HuH-7 (cell line): Measurements from ENCODE around the gene ADGRL3.
"Not testable (repeated sequence)": the region's sequence is repeated elsewhere in the genome, so short reads cannot be mapped to it uniquely, and the experiment has no call there.

Source experiments
- DNase-seq: peaks from one replicate; pipeline ENCODE4 v3.0.0; 2011; ENCODE audit warnings: low spot score

The ADGRL3 gene

DNA sequence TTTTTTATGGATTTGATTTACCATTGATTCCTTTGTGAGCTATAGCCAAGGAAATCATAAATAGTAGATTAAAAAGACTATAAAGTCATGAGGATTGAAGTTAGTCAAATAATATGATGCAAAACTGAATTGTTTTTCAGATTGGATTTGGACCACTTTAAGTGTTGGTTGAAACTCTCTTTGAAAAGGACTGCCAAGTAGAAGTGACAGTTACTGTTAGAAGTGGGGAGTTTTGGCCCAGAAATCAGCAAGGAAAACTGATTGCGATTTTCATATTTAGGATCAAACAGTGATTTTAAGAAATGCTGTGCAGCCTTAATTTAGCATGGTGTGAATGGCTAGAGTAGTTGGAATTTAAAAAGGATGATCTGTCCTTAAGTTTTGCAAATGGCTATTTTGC lies 4.9 kb downstream of the ADGRL3 start:
- no peak for DNase-seq

DNA sequence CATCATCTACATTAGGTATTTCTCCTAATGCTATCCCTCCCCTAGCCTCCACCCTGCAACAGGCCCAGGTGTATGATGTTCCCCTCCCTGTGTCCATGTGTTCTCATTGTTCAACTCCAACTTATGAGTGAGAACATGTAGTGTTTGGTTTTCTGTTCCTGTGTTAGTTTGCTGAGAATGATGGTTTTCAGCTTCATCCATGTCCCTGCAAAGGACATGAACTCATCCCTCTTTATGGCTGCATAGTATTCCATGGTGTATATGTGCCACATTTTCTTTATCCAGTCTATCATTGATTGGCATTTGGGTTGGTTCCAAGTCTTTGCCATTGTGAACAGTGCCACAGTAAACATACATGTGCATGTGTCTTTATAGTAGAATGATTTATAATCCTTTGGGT lies 7.0 kb downstream of the ADGRL3 start:
- not testable (repeated sequence) for DNase-seq

DNA sequence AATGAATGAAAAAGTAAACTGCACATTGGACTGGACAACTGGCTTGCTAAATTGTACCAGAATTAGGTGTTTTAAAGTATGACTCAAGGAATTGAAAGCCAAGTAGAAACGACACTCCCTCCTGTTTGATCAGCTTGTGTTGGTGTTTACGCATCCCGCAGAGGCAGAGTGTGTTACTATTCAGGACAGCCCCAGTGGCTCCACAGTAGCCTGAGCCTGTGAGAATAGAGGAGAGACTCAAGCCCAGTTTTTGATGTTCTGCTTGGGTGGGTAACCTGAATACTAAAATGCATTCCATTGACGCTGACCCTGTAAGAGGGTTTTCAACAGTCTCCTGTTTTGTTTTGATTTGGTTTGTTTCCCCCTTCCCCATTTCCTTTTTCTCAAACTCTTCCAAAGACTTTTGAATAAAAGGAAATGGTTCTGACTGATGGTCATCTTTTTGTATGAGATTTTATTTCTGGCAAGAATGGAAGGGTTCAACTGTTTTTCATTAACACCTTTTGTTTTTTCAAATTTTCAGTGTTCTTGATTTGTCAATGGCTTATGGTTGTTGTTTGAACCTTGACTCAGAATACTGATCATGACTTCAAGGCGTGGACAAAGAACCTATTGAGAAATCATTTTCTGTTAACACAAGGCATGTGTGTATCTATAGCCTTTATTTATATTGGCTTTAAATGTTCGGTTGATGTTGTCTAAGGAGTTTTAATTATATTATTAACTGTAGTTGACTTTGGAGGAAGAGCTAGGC lies 10.2 kb downstream of the ADGRL3 start:
- DNase-seq, result no peak

DNA sequence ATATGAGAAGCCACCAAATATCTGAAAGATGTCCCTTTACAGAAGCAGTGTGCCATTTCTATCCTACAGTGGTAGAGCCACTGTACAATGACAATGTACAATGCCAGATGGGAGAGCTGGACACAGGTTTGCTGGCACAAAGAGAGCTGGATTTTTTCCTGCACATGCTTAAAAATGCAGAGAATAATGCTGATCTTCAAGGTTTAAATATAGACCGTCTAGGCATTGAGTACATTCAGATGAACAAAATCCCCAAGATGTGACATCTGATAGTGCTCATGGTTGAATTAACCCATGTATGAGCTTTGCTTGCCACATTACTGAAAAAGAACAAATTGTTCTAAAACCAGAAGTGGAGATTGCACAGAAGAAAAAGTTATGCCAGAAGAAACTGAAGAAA lies 11.7 kb downstream of the ADGRL3 start:
- DNase-seq, result no peak

DNA sequence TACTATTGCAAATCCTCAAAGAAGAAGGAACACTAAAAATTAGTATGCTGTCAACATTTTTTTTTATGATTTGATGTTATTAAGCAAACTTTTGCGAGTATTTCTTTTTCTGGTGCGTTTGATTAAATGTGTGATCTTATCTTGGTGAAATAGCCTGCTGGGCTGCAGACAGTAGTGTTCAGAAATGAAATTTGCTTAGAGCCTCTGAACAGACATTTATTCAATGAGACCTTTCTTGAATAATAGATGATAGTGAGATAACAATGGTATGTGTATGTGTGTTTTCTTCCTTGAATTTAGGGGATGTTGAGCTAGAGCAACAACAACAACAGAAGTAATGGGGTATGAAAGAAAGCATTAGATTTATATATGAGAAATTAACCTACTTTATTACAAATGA lies 12.7 kb downstream of the ADGRL3 start:
- no peak for DNase-seq

DNA sequence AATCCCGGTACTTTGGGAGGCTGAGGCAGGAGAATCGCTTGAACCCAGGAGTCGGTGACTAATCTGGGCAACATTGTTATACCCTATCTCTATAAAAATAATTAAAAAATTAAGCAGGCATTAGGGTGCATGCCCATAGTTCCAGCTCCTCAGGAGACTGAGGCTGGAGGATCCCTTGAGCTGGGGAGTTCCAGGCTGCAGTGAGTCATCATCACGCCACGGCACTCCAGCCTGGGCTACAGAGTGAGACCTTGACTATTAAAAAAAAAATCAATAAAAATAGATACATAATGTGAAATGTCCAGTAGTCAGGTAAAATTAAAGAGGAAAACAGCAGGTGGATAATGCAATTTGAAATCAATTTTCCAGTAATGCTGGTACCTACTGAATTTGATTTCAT lies 14.6 kb downstream of the ADGRL3 start:
- no peak for DNase-seq

DNA sequence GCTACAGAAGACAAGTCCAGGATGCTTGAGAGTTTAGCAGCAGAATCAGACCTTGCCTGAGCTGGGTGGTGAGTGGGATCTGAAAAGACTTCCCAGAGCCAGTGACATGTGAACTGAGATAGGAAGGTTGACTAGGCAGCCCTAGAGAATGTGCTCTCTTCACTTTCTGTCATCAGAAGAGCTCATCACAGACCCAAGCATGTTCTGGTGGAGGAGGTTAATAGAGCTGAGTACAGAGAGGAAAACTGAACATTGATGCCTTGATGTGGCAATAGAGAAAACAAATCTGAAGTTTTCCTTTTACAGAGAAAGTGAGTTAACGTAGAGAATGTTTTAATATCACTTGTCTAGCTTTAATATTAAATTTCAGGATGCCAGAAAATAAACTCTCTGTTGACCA lies 17.1 kb downstream of the ADGRL3 start:
- no peak for DNase-seq

DNA sequence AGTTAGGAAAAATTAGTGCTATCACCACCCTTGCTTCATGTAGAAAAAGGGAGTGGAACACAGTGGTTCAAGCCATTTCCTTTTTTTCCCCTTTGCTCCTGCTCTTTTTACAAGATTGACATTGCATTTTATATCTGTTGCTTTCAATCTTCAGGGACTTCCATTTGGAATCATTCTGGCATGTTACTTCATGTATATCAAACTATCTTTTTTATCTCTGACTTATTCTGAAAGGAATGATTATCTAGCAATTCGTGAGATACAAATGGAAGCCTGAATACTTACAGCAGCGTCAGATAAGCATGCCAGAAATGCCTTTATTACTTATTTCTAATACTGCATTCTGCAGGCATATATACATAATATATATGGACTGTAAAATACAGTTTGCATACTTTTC lies 20.4 kb downstream of the ADGRL3 start:
- DNase-seq, result no peak

DNA sequence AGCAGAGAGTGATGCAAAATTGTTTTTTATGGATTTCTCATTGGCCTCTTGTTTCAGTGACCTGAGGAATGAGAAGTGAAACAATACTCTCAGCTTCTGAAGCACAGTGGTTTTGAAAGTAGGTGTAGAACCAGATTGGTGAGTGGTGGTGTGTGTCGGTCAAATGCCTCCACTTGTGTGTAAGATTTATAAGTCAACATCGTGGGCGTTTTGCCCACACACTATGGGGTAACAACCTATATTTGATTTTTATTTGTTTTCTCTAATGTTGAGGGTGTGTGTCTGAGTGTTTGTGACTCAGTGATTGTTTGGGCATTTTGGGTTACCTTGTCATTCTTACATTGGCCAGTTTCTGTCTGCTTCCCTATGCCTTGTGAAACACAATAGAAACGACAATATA lies 23.3 kb downstream of the ADGRL3 start:
- DNase-seq, result no peak

DNA sequence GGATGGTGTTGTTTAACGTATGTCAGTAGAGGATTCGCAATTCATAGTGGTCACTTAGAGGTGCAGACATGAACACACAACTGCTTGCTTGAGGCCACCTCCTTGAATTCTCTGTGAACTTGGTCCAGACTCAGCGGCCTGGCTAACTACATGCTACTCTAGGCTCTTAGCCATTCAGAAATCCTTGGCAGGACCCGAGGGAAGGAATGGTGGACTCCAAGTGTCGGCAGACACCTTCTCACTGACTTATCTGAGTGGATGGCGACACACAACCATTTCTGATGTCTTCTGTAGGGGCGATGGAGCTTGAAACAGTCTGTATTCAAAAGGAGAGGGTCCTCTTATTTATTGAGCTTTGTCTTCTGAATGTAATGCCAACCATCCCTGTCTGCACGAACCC lies 24.4 kb downstream of the ADGRL3 start:
- no peak for DNase-seq

DNA sequence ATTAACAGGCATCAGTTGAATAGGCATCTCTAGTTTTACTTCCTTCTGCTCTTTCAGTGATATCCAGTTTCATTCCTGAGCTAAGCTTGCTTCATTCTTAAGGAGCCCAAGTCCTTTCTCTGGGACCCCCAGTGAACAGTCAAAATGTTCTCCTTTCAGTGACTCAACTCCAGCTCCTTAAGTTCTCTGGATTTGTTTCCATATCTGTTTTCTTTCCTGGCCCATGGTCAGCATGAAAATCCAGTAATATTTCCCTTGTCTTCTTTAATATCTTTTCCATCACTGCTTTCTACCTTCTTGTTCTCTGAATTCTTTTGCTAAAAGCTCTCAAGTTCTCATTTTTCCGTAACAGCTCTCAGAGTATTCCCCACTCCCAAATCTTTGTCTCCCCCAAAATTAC lies 25.5 kb downstream of the ADGRL3 start:
- no peak for DNase-seq

DNA sequence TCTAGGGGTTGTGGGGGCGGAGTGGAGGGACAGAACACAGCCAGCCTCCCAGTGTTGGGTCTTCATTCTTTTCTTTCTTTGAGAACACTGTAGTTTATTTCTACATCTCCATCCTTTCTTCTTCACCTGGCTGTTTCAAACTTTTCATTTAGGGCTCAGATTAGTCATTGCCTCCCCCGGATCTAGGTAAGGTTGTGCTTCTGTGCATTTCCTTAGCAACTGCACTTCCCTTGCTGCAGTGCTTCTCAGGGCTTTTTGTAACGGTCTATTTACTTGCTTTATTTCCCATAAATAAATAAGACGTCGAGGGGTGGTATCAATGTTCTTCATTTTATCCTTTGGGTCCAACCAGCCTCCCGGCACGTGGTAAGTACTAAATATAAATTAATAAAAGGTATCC lies 31.3 kb downstream of the ADGRL3 start:
- DNase-seq, result no peak

DNA sequence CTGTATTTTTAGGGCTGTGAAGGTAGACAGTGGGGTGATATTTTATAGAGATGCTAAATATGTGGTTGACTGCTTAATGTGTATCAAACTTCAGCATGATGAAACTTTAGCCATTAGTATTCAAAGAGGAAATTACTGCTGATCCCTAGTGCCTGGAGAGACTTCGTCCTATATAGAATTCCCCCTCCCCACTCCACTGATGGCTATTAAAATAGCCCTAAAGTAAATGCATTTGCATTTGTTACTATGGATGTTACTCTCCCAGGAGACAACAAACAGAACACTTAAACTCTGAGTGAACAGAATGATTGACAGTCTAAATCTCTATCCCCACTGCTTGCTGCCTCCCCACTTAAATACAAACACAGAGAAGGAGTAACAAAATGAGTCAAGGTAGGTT lies 39.1 kb downstream of the ADGRL3 start:
- DNase-seq, result no peak

DNA sequence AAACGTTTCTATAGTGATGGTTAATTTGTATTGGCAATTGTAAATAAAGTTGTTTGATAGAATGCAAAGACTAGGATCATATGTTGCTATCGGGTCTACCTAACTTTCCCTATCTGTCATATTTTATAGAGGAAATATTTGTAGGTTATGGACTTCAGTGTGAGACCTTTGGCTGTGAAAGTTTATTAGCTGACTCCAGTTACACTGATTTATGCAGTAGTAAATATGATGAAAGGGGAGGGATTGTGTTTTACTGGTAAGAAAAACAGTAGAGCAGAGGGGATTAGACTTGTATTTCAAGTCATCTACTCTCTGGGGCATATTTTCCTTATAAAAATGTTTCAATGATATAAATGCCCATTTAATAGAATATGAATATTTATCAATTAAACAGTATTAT lies 43.8 kb downstream of the ADGRL3 start:
- no peak for DNase-seq

DNA sequence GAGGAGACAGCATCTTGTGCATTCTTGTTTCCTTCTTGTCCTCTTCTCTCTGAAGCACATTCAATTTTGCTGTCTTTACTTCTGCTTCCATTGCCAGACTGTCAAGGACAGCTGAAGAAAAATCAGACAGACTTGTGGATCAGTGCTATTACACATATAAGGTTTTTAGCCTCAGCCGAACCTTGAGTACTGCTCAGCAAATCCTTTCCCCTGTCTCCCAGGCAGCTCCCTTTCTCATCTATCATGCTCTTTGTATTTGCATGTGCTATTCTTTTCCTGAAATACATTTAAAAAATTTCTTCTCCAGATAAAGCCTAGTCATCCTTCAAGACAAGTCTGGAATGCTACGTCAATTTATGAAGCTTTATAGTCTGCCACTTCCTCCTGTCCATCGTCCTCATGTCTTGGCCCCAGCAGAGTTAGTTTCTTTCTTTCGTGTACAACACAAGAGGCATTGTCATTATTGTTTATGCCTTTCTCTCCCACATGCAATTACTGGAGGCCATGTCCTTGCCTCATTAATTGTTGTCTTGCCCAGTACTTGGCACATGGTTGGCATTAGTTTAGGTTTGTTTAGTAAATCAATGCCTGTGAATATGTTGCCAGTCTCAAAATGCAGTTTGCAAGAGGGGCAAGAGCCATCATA lies 45.1 kb downstream of the ADGRL3 start:
- no peak for DNase-seq

DNA sequence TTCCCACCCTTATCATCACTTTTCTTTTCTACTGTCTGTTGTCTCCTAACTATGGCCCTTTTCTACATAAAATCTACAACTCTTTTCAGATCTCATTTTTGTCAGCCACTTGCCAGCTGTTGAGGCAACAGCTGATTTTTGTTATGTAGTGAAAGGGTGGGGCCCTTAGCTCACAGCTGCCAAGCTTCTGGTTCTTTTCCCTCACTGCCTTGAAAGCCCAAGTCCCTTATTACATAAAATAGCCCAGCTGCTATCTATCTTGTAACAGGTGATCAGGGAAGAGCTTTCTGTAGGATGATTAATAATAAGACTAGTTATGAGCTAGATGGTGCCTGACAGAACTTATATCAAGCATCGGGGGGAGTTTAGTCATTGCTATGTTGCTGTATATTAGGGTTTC lies 45.9 kb downstream of the ADGRL3 start:
- DNase-seq, result no peak

DNA sequence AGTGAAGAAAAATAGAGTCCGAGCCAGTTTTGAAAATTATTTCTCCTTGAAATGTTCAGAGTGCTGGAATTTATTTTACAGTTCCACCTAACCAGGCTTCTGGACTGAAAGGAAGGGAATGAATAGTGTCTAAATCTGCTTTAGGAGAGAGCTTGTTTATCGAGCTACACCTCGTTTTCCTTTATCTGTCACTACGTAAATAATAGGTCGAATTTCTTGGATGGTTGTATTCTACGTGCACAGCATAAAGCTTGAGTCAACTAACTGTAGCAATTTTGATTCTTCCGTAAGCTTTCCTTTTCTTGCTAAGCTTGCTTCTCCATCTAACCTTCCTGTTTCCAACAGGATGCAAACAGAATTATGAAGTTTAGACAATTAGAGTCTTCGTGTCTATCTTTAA lies 48.6 kb downstream of the ADGRL3 start:
- no peak for DNase-seq

DNA sequence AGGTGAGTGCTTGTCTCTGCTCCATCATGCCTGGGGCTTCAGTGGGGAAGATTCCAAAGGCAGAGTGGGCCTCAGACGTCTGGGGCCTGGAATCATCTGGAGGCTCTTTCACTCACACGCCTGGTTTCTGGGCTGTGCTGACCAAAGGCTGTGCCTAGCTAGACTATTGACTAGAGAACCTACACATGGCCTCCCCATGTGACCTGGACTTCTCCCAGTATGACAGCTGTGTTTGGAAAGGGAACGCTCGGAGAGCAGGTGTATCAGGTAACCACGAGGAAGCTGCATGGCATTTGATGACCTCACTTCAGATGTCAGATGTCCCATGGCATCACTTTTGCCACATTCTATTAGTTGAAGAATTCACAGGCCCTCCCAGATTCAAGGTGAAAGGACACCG lies 51.0 kb downstream of the ADGRL3 start:
- no peak for DNase-seq

DNA sequence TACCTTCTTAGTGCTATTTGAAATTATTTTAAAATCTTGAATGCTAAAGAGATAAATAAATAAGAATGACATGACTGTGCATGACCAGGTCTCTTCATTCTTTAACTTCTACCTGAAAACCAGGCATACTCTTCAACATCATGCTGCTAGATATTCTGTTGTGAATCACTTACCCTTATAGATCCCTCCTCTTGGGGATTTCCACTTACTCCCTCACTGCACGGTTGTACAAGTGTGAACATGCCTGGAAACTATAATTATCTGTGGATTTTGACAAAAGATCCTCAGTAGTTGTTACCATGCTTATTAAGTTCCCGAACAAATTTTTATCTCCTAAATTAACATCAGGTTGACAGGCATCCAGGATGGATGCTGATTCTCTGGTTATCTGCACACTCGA lies 54.3 kb downstream of the ADGRL3 start:
- DNase-seq, result no peak

DNA sequence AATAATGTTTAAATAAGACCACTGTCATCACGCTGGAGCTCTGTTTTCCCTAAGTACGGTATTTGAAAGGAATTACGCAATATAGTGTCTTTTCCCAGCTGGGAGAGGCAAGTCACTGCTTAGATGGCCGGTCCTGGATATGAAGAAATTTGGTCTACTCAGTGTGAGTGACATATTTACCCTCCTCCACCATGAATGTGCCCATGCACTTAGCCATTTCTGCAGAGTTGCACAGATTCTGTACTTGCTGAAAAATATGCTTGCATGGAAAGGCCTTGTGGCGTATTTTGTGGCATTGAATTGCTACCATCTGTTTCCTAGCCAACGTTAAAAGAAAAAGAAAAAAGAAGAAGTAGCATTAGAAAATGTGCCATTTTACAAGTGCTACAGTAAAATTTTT lies 73.1 kb downstream of the ADGRL3 start:
- no peak for DNase-seq

DNA sequence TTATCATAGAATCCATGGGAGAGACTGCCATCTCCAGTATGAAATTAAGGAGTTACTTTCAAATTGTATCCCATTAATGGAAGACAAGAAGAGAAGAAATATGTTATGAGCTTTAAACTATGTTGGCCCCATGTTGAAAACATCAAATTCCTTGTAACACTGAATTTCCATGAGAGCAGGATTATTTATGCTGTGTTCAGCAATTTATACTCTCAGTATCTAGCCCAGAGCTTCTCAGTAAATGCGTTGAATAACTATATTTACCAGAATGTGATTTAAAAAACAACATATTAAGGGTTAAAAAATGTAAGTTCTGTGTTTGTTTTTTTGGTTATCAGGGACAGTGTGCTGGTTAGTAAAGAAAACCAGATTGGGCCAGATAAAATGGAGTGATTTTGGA lies 74.2 kb downstream of the ADGRL3 start:
- no peak for DNase-seq

DNA sequence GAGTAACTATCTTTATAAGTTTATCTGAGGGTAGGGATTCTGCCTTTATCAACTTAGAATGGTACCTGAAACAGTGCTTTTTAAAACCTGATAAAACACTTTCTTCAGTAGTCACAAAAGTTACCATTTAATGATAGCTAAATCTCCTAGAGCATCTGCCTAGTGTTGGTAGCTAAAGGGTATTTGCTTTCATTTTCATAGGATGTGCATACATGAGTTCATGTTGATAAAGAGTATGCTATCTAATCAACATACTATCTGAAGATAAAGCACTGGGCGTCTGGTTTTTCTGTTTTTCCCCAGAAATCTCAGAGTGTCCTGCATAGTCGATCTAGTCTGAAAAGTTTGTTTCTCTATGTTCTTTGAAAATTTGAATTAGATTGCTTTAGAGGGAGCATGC lies 75.1 kb downstream of the ADGRL3 start:
- DNase-seq, result no peak

DNA sequence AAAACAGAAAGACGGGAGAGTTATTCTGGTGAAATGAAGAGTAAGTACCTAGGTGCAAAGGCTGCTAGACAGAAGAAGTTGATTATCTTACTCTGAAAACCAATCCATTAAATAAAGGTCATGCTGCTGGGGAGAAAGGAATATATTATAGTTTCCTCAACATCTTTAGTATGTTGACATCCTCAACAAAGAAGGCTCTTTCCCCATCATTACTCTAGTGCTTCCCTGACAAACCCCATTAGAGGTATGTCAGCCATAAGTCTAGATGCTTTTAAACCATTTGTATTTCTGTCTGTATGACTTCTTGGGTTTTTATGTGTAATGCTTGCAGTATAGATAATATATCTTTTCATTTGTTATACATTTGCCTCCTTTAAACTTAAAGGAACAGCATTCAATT lies 75.9 kb downstream of the ADGRL3 start:
- no peak for DNase-seq
